OCI-M1 (cell line): Measurements from ENCODE around the gene WASHC4.
A peak's percentile ranks its signal among the peaks of the same experiment; 100 is the strongest.
"Not testable (repeated sequence)": the region's sequence is repeated elsewhere in the genome, so short reads cannot be mapped to it uniquely, and the experiment has no call there.

Source experiments
- DNase-seq: peaks from one replicate; lab custom pipeline; 2025; lab: John Stamatoyannopoulos, UW

The WASHC4 gene

GRCh38 chr12:105162174-105162573 lies 54.6 kb downstream of the WASHC4 start:
- no peak for DNase-seq

GRCh38 chr12:105164068-105164467 lies 56.5 kb downstream of the WASHC4 start:
- DNase-seq, result no peak

- no peak for DNase-seq
Measured at GRCh38 chr12:105166736-105167135, 59.2 kb downstream of the WASHC4 start.

- no peak for DNase-seq
Measured at GRCh38 chr12:105167346-105167745, 59.8 kb downstream of the WASHC4 start.

- no peak for DNase-seq
Measured at GRCh38 chr12:105168006-105168405, 60.5 kb downstream of the WASHC4 start.

GRCh38 chr12:105170139-105170538 lies 62.6 kb downstream of the WASHC4 start:
- no peak for DNase-seq

GRCh38 chr12:105171691-105172436 lies 64.3 kb downstream of the WASHC4 start:
- DNase-seq, result peak; percentile 72

- peak; percentile 45 for DNase-seq
Measured at GRCh38 chr12:105175397-105175990, 68.0 kb downstream of the WASHC4 start.

- no peak for DNase-seq
Measured at GRCh38 chr12:105177208-105177607, 69.7 kb downstream of the WASHC4 start.

GRCh38 chr12:105179114-105179513 lies 71.6 kb downstream of the WASHC4 start:
- DNase-seq, result not testable (repeated sequence)

GRCh38 chr12:105183406-105183805 lies 75.9 kb downstream of the WASHC4 start:
- DNase-seq, result not testable (repeated sequence)

GRCh38 chr12:105183976-105184375 lies 76.4 kb downstream of the WASHC4 start:
- DNase-seq, result not testable (repeated sequence)

GRCh38 chr12:105189293-105189692 lies 81.8 kb downstream of the WASHC4 start:
- no peak for DNase-seq

- DNase-seq, result no peak
Measured at GRCh38 chr12:105190530-105190929, 83.0 kb downstream of the WASHC4 start.

GRCh38 chr12:105192624-105193225 lies 85.2 kb downstream of the WASHC4 start:
- DNase-seq, result no peak

GRCh38 chr12:105194947-105195346 lies 87.4 kb downstream of the WASHC4 start:
- no peak for DNase-seq

- no peak for DNase-seq
Measured at GRCh38 chr12:105196090-105196489, 88.6 kb downstream of the WASHC4 start.

GRCh38 chr12:105198961-105199360 lies 91.4 kb downstream of the WASHC4 start:
- no peak for DNase-seq

- DNase-seq, result no peak
Measured at GRCh38 chr12:105200385-105200784, 92.9 kb downstream of the WASHC4 start.

GRCh38 chr12:105201299-105201698 lies 93.8 kb downstream of the WASHC4 start:
- no peak for DNase-seq

GRCh38 chr12:105202202-105202601 lies 94.7 kb downstream of the WASHC4 start:
- no peak for DNase-seq

GRCh38 chr12:105204127-105204526 lies 96.6 kb downstream of the WASHC4 start:
- no peak for DNase-seq

- no peak for DNase-seq
Measured at GRCh38 chr12:105204916-105205315, 97.4 kb downstream of the WASHC4 start.
